Activated T-cell treated with anti-CD3 and anti-CD28 coated beads, Interleukin-2, amount 50 U/mL, for 4 hours (primary cell): ENCODE measurements around the gene THEMIS. TPM values are rescaled to one million over a fixed set of nuclear protein-coding genes. Genes with fewer than 3 reads are reported as not detected.
"Not testable (repeated sequence)": the region's sequence is repeated elsewhere in the genome, so short reads cannot be mapped to it uniquely, and the experiment has no call there.

Experiments used
- ATAC-seq, 2 donors: fragments of 200-7000 bp; cut with Tn5 transposase; one replicate each; pipeline ENCODE4 v1.10.0; 2021
- DNase-seq: peaks from one replicate; pipeline ENCODE4 v3.0.0-alpha.2; 2020
- H3K27me3 Mint-ChIP-seq: one replicate; pipeline ENCODE4 v1.8.0; 2021; ENCODE audit warnings: low read depth, mixed read lengths
- H3K36me3 Mint-ChIP-seq: one replicate; pipeline ENCODE4 v1.8.0; 2022; ENCODE audit warnings: mixed read lengths; ENCODE audit not compliant: insufficient read depth
- H3K4me1 Mint-ChIP-seq: one replicate; pipeline ENCODE4 v1.8.0; 2021; ENCODE audit warnings: low read depth, mixed read lengths
- H3K4me3 Mint-ChIP-seq: one replicate; pipeline ENCODE4 v1.8.0; 2021; ENCODE audit warnings: mild to moderate bottlenecking, moderate library complexity, mixed read lengths
- H3K9me3 Mint-ChIP-seq: one replicate; pipeline ENCODE4 v1.8.0; 2021; ENCODE audit warnings: mixed read lengths
- total RNA-seq, 3 donors: library from RNA; stranded (reverse); gene quantifications; one replicate each; pipeline ENCODE4 v1.2.1, GENCODE V29; 2021

THEMIS gene
- total RNA-seq, 3 donors from 2014 or later, result 7.4 to 7.8 (median 7.8) TPM

- no peak for DNase-seq
- ATAC-seq, result peak; percentile 69 to 70
- Mint-ChIP-seq H3K4me1 (peaks cover 51% of the 10 kb centered on the region), H3K9me3 (peaks cover under 1% of the 10 kb centered on the region), H3K27me3 (no peaks in the 10 kb centered on the region), H3K4me3 (peak overlapping the region; percentile 82), H3K36me3 (peaks cover 12% of the 10 kb centered on the region)
Observed at GRCh38 chr6:127893541-127893940, 7.3 kb downstream of the THEMIS start.

DNA sequence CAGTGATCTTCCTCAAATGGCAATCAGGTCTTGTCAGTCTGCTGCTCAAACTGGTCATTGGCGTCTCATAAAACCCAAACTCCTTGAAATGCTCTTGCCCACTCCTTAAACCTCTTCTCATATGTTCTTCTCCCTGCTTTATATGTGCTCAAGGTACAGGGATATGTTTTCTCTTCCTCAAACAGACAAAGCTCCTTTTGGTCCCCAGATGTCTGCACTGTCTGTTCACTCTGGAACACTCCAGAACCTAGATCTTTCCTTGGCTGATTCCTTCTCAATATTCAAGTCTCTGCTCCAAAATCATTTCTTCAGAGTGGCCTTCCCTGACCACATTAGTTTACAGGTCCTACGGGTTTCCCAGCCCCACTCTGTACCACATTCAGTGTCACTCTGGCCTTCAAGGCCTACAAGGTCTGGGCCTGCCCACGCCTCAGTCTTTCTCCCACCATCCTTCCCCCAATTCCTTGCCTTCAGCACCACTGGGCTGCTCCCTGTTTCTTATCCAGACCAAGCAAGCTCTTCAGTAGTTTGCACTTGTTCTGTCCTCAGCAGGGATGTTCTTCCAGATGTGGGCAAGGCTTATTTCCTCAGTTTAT lies 9.0 kb downstream of the THEMIS start:
- Mint-ChIP-seq H3K9me3 (peaks cover 5% of the 10 kb centered on the region), H3K27me3 (no peaks in the 10 kb centered on the region), H3K4me3 (peak overlapping the region; percentile 37), H3K4me1 (peaks cover 49% of the 10 kb centered on the region), H3K36me3 (peaks cover 18% of the 10 kb centered on the region)
- no peak for DNase-seq
- ATAC-seq, result peak; percentile 25 to 27

DNA sequence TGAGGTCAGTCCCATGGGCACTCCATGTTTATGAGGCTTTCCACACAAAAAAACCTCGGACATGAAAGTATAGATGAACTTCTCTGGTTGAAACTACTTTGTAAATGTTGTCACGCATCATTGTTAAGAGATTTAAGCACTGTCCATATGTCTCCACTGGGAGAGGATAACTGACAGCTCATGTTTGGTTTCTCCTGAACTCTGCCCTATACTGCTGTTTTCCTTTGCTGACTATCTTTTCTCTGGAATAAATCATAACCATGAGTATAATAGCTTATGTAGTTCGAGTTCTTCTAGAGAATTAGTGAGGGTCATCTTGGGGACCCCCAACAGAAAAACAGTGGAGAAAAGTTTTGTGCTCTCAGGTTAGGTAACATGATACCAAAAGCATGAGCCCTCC lies 14.3 kb downstream of the THEMIS start:
- Mint-ChIP-seq H3K9me3 (peaks cover 9% of the 10 kb centered on the region), H3K4me3 (no peak overlapping the region), H3K27me3 (no peaks in the 10 kb centered on the region), H3K4me1 (peaks cover 62% of the 10 kb centered on the region), H3K36me3 (peaks cover 32% of the 10 kb centered on the region)
- ATAC-seq (no peak), DNase-seq (no peak)

- ATAC-seq (no peak), DNase-seq (no peak)
- Mint-ChIP-seq H3K4me1 (peaks cover 65% of the 10 kb centered on the region), H3K4me3 (no peak overlapping the region), H3K27me3 (no peaks in the 10 kb centered on the region), H3K36me3 (peaks cover 21% of the 10 kb centered on the region), H3K9me3 (peaks cover 9% of the 10 kb centered on the region)
Observed at GRCh38 chr6:127884134-127884533, 16.7 kb downstream of the THEMIS start.

GRCh38 chr6:127881949-127882348 lies 18.9 kb downstream of the THEMIS start:
- peaks cover 15% of the 10 kb centered on the region for H3K36me3 Mint-ChIP-seq
- not testable (repeated sequence) for H3K4me3 Mint-ChIP-seq, H3K9me3 Mint-ChIP-seq, DNase-seq, ATAC-seq, H3K27me3 Mint-ChIP-seq
- H3K4me1 Mint-ChIP-seq, result peaks cover 70% of the 10 kb centered on the region

DNA sequence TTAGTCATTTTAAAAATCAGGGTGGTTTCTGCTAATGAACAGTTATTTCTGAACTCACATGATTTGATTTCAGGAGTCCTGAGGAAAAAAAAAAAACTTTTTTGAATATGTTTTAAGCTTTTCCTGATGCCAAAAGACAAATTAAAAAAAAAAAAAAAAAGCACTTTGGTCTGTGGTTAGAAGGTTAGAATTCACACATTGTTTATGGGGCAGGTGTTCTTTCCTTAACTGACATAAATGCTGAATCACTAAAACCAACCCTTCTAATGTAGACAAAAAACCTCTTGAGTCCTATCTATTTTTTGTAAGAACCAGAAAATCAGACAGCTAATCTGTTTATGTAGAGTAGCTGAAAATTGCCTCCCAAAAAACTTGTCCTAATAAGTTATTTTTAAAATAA lies 20.4 kb downstream of the THEMIS start:
- ATAC-seq, result no peak
- Mint-ChIP-seq H3K4me3 (no peak overlapping the region), H3K36me3 (peaks cover 11% of the 10 kb centered on the region), H3K4me1 (peaks cover 67% of the 10 kb centered on the region), H3K9me3 (no peaks in the 10 kb centered on the region), H3K27me3 (no peaks in the 10 kb centered on the region)
- DNase-seq, result no peak

GRCh38 chr6:127879685-127880084 lies 21.2 kb downstream of the THEMIS start:
- ATAC-seq (no peak), DNase-seq (no peak)

DNA sequence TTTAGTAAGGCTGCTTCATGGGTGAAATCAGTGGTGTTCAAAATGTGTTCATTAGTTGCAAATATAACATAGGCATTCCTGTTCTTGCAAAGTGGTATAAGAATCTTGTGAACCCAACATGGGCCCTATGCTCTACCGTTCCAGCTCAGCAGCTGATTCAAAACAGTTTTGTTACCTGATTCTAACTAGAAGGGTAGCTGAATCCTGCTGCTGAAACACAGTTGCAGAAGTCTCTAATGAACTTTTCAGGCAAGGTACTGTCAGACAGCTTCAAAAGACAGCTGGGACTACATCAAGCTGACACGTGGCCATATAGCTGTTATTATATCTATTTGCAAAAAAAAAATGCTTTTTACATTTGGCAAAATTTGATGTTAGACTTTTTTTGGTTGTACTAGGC lies 22.7 kb downstream of the THEMIS start:
- H3K36me3 Mint-ChIP-seq, result peaks cover 20% of the 10 kb centered on the region
- no peaks in the 10 kb centered on the region for H3K27me3 Mint-ChIP-seq
- no peak overlapping the region for H3K4me3 Mint-ChIP-seq
- ATAC-seq (peak in 1 of 2 donors; percentile 23), DNase-seq (no peak)
- H3K4me1 Mint-ChIP-seq, result peaks cover 57% of the 10 kb centered on the region
- H3K9me3 Mint-ChIP-seq, result peaks cover 6% of the 10 kb centered on the region

More at GRCh38 chr6:127879685-127880084, 21.2 kb downstream of the THEMIS start:
- Mint-ChIP-seq H3K9me3 (no peaks in the 10 kb centered on the region), H3K36me3 (peaks cover 13% of the 10 kb centered on the region), H3K4me3 (peak overlapping the region; percentile 63), H3K27me3 (no peaks in the 10 kb centered on the region), H3K4me1 (peaks cover 68% of the 10 kb centered on the region)

DNA sequence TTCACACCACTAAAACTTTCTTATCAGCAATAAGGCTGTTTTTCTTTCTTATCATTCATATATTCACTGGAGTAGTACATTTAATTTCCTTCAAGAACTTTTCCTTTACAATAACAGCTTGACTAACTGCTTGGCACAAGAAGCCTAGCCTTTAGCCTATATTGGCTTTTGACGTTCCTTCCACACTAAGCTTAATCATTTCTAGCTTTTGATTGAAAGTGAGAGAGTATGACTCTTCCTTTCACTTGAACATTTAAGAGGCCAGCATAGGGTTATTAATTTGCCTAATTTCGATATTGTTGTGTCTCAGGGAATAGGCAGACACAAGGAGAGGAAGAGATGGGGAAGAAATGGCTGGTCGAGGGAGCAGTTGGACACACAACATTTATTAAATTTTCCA lies 23.6 kb downstream of the THEMIS start:
- H3K4me3 Mint-ChIP-seq, result peak overlapping the region; percentile 22
- ATAC-seq, result peak; percentile 86 to 90

GRCh38 chr6:127869772-127870404 lies 31.0 kb downstream of the THEMIS start:
- ATAC-seq (peak; percentile 18 to 42), DNase-seq (no peak)
- H3K4me1 Mint-ChIP-seq, result peaks cover 49% of the 10 kb centered on the region
- H3K27me3 Mint-ChIP-seq, result no peaks in the 10 kb centered on the region
- peaks cover 9% of the 10 kb centered on the region for H3K9me3 Mint-ChIP-seq
- peaks cover 21% of the 10 kb centered on the region for H3K36me3 Mint-ChIP-seq
- peak overlapping the region; percentile 1 for H3K4me3 Mint-ChIP-seq

More for the DNA sequence above, 23.6 kb downstream of the THEMIS start:
- Mint-ChIP-seq H3K9me3 (peaks cover 9% of the 10 kb centered on the region), H3K36me3 (peaks cover 23% of the 10 kb centered on the region), H3K27me3 (no peaks in the 10 kb centered on the region), H3K4me1 (peaks cover 51% of the 10 kb centered on the region)
- no peak for DNase-seq

DNA sequence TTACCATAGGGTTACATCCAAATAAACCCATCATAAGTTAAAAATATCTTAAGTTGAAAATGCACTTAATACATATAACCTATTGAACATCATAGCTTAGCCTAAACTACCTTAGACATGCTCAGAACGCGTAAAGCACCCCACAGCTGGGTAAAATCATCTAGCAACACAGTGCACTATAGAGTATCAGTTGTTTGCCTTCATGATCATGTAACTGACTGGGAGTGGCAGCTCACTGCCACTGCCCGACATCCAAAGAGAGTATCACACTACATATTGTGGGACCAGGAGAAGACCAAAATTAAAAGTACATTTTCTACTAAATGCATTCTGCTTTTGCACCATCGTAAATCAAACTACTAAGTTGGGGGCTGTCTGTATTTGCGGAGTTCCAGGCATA lies 31.7 kb downstream of the THEMIS start:
- Mint-ChIP-seq H3K9me3 (peaks cover 9% of the 10 kb centered on the region), H3K36me3 (peaks cover 19% of the 10 kb centered on the region), H3K4me3 (no peak overlapping the region), H3K27me3 (no peaks in the 10 kb centered on the region), H3K4me1 (peaks cover 56% of the 10 kb centered on the region)
- DNase-seq (no peak), ATAC-seq (no peak)

- DNase-seq, result no peak
Observed at GRCh38 chr6:127868338-127868737, 32.5 kb downstream of the THEMIS start.

DNA sequence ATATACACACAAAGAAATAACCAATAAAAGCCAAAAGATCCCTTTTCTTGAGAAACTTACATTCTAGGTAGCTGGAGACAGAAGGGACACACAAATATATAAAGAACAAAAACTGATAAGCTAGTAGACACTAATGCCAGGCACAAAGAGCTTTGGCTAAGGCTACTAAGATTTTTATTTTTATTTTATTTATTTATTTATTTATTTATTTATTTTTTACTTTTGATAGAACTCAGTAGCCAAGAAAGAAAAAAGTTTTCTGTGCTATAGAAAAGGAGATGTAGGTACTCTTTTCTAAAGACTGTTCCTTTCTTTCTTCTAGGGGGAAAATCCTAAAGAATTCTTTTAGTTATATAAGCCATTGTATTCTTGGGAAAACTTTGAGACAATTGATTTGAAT lies 34.1 kb downstream of the THEMIS start:
- Mint-ChIP-seq H3K27me3 (no peaks in the 10 kb centered on the region), H3K4me1 (peaks cover 69% of the 10 kb centered on the region), H3K4me3 (no peak overlapping the region), H3K36me3 (peaks cover 20% of the 10 kb centered on the region), H3K9me3 (no peaks in the 10 kb centered on the region)
- ATAC-seq (no peak), DNase-seq (no peak)

More at GRCh38 chr6:127868338-127868737, 32.5 kb downstream of the THEMIS start:
- H3K4me1 Mint-ChIP-seq, result peaks cover 62% of the 10 kb centered on the region
- H3K36me3 Mint-ChIP-seq, result peaks cover 21% of the 10 kb centered on the region
- no peak overlapping the region for H3K4me3 Mint-ChIP-seq
- H3K9me3 Mint-ChIP-seq, result peaks cover 5% of the 10 kb centered on the region
- no peaks in the 10 kb centered on the region for H3K27me3 Mint-ChIP-seq
- ATAC-seq, result no peak

GRCh38 chr6:127865108-127865507 lies 35.8 kb downstream of the THEMIS start:
- no peaks in the 10 kb centered on the region for H3K9me3 Mint-ChIP-seq

GRCh38 chr6:127864701-127865100 lies 36.2 kb downstream of the THEMIS start:
- Mint-ChIP-seq H3K4me1 (peaks cover 56% of the 10 kb centered on the region), H3K4me3 (no peak overlapping the region)

More at GRCh38 chr6:127865108-127865507, 35.8 kb downstream of the THEMIS start:
- Mint-ChIP-seq H3K4me1 (peaks cover 60% of the 10 kb centered on the region), H3K36me3 (peaks cover 18% of the 10 kb centered on the region), H3K4me3 (no peak overlapping the region), H3K27me3 (no peaks in the 10 kb centered on the region)
- DNase-seq, result no peak
- ATAC-seq, result no peak

More at GRCh38 chr6:127864701-127865100, 36.2 kb downstream of the THEMIS start:
- Mint-ChIP-seq H3K27me3 (no peaks in the 10 kb centered on the region), H3K36me3 (peaks cover 15% of the 10 kb centered on the region), H3K9me3 (no peaks in the 10 kb centered on the region)
- no peak for DNase-seq
- no peak for ATAC-seq
